ENCODE data around the gene PRKCA. TPM values are rescaled to one million over a fixed set of nuclear protein-coding genes. Genes with fewer than 3 reads are reported as not detected.

The PRKCA gene
- polyA plus RNA-seq, 2 of the 4 experiments (the other 2 are of a cell fraction) = 28.8 to 65.0 TPM

GRCh38 chr17:66817750-66818149, 515.3 kb downstream of the PRKCA start:
- DNase-seq (ENCODE audit: low read depth in 1 of 2, low spot score in 1 of 2) = no peak
- Histone ChIP-seq H3K4me3 (no peak overlapping the region), H3K27ac (no peak overlapping the region), H3K4me1 (no peaks in the 10 kb centered on the region), H3K4me2 (no peak overlapping the region), H3K9me3 (peaks cover 16% of the 10 kb centered on the region)
- no peak for TF ChIP-seq HMGXB4 (CRISPR knock-in tag; IDR thresholded peaks at IDR 0.05; ENCODE audit: borderline replicate concordance)
- no peak for TF ChIP-seq TFCP2L1 (CRISPR knock-in tag; IDR thresholded peaks at IDR 0.05)
- TF ChIP-seq KDM5A (IDR thresholded peaks at IDR 0.05) = no peak
- no peak for TF ChIP-seq RFX5 (IDR thresholded peaks at IDR 0.05)
- TF ChIP-seq ZFP36 (IDR thresholded peaks at IDR 0.05; ENCODE audit: borderline replicate concordance, partially characterized antibody) = no peak
- TF ChIP-seq FOSL2 (IDR thresholded peaks at IDR 0.05) = no peak
- no peak for TF ChIP-seq FOSL2 (CRISPR knock-in tag; IDR thresholded peaks at IDR 0.05)
- no peak for TF ChIP-seq NR3C1 (IDR thresholded peaks at IDR 0.05)
- TF ChIP-seq POLR2A (IDR thresholded peaks at IDR 0.05; ENCODE audit: low read length) = no peak
- TF ChIP-seq HDAC2 (IDR thresholded peaks at IDR 0.05) = no peak
- TF ChIP-seq ZNF302 (CRISPR knock-in tag; IDR thresholded peaks at IDR 0.05) = no peak
- no peak for ATAC-seq
- POLR2A ChIA-PET = no interaction called here
- FAIRE-seq = no peak
- CTCF ChIA-PET = no interaction called here
- WGBS (ENCODE audit: missing lambda C conversion rate) = 72% methylated on average over 1 of the region's 1 CpG

GRCh38 chr17:66819466-66819865, 517.1 kb downstream of the PRKCA start:
- Histone ChIP-seq H3K4me2 (no peak overlapping the region), H3K4me3 (no peak overlapping the region), H3K4me1 (no peaks in the 10 kb centered on the region), H3K9me3 (peaks cover 16% of the 10 kb centered on the region), H3K27ac (no peak overlapping the region)
- ATAC-seq (no peak), DNase-seq (ENCODE audit: low read depth in 1 of 2, low spot score in 1 of 2) (no peak), FAIRE-seq (no peak)
- 72% methylated on average over 6 of the region's 6 CpGs for WGBS (ENCODE audit: missing lambda C conversion rate)
- ChIA-PET POLR2A (no interaction called here), CTCF (interaction anchor here (1.1 kb wide), 1 partner anchor 24 kb away, joined by 3 read pairs; no protein-coding TSS in a partner anchor)
- TF ChIP-seq ELK1 (IDR thresholded peaks at IDR 0.05; ENCODE audit: low read depth, low read length) = no peak

- no peak for ATAC-seq
- peaks cover 14% of the 10 kb centered on the region for H3K9me3 ChIP-seq
- no peaks in the 10 kb centered on the region for H3K4me1 ChIP-seq
- 30% methylated on average over 8 of the region's 8 CpGs for WGBS (ENCODE audit: missing lambda C conversion rate)
- no peak for DNase-seq (ENCODE audit: low read depth in 1 of 2, low spot score in 1 of 2)
- no peak overlapping the region for H3K4me3 ChIP-seq
- H3K4me2 ChIP-seq = no peak overlapping the region
- ChIA-PET CTCF (interaction anchor here (0.6 to 1.6 kb wide), 2 partner anchors 9 to 38 kb away, joined by 3 to 4 read pairs; no protein-coding TSS in a partner anchor), POLR2A (no interaction called here)
- FAIRE-seq = no peak
- TF ChIP-seq MAFK (IDR thresholded peaks at IDR 0.05; ENCODE audit: partially characterized antibody) (peak; percentile 82), RNF2 (IDR thresholded peaks at IDR 0.05; ENCODE audit: borderline replicate concordance, low read depth) (no peak)
- H3K27ac ChIP-seq = no peak overlapping the region
These were observed 519.6 kb downstream of the PRKCA start for GRCh38 chr17:66822009-66822408.

DNA sequence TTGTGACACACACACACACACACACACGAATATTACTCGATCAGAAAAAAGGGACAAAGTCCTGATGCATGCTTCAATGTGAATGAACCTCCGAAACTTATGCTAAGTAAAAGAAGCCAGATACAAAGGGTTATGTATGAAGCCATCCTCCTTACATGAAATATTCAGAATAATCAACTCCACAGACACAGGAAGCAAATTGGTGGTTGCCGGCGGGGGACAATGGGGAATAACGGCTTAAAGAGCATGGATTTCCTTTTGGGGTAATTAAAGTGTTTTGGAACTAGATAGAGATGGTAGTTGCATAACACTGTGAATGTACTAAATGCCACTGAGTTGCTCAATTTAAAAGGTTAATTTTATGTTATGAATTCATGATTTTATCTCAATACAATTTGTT, 524.4 kb downstream of the PRKCA start:
- FAIRE-seq = no peak
- CTCF ChIA-PET = no interaction called here

More for the DNA sequence above, 524.4 kb downstream of the PRKCA start:
- H3K27ac ChIP-seq = no peak overlapping the region
- ATAC-seq = no peak
- H3K4me1 ChIP-seq = no peaks in the 10 kb centered on the region
- no peak overlapping the region for H3K4me3 ChIP-seq
- no peak for TF ChIP-seq E2F6 (IDR thresholded peaks at IDR 0.05; ENCODE audit: borderline replicate concordance, low read depth)
- no peak overlapping the region for H3K4me2 ChIP-seq
- no peaks in the 10 kb centered on the region for H3K9me3 ChIP-seq
- no peak for DNase-seq (ENCODE audit: low read depth in 1 of 2, low spot score in 1 of 2)
- POLR2A ChIA-PET = no interaction called here
- 63% methylated on average over 6 of the region's 6 CpGs for WGBS (ENCODE audit: missing lambda C conversion rate)
